ENCODE data around the gene NDE1. TPM values are rescaled to one million over a fixed set of nuclear protein-coding genes. Genes with fewer than 3 reads are reported as not detected.

The NDE1 gene
- total RNA-seq, 1 donor from 2014 or later: 31.4 TPM

- H3K36me3 ChIP-seq (ENCODE audit: insufficient read depth, low read length): peaks cover 12% of the 10 kb centered on the region
- TF ChIP-seq CTCF (IDR thresholded peaks at IDR 0.05; ENCODE audit: insufficient read depth, low read depth, low read length) (peak; percentile 72), EZH2 (IDR thresholded peaks at IDR 0.05; ENCODE audit: insufficient read depth, low read length) (no peak)
- H3K4me2 ChIP-seq (ENCODE audit: low read length): no peak overlapping the region
- no peaks in the 10 kb centered on the region for H3K27me3 ChIP-seq (ENCODE audit: insufficient read depth, low read length)
- H4K20me1 ChIP-seq (ENCODE audit: insufficient read depth, low read length): peaks cover 11% of the 10 kb centered on the region
- peaks cover 16% of the 10 kb centered on the region for H3K36me3 Mint-ChIP-seq (ENCODE audit: low read depth, unreplicated experiment)
- no peak overlapping the region for H3K27ac Mint-ChIP-seq (ENCODE audit: unreplicated experiment)
- no peak overlapping the region for H3K27ac ChIP-seq (ENCODE audit: low read depth, low read length)
- FAIRE-seq: no peak
- peaks cover 20% of the 10 kb centered on the region for H3K4me1 Mint-ChIP-seq (ENCODE audit: low read depth, unreplicated experiment)
- DNase-seq (ENCODE audit: low read depth): peak; percentile 32
- H3K79me2 ChIP-seq (ENCODE audit: insufficient read depth, low read length): no peaks in the 10 kb centered on the region
- H3K9ac ChIP-seq (ENCODE audit: low read length): no peak overlapping the region
- H3K4me3 Mint-ChIP-seq (ENCODE audit: unreplicated experiment): no peak overlapping the region
- H2AFZ ChIP-seq (ENCODE audit: low read depth, low read length): no peak overlapping the region
- H3K9me3 ChIP-seq (ENCODE audit: insufficient read depth, low read depth, low read length): no peaks in the 10 kb centered on the region
- no peaks in the 10 kb centered on the region for H3K27me3 Mint-ChIP-seq (ENCODE audit: low read depth, unreplicated experiment)
- H3K4me3 ChIP-seq (ENCODE audit: insufficient read depth, low read depth, low read length): no peak overlapping the region
- no peaks in the 10 kb centered on the region for H3K9me3 Mint-ChIP-seq (ENCODE audit: unreplicated experiment)
- peaks cover 24% of the 10 kb centered on the region for H3K4me1 ChIP-seq (ENCODE audit: insufficient read depth, low read length)
These were observed 54.5 kb downstream of the NDE1 start for GRCh38 chr16:15704545-15704987.

GRCh38 chr16:15705064-15705565 is 55.1 kb downstream of the NDE1 start:
- H3K4me2 ChIP-seq (ENCODE audit: low read length): no peak overlapping the region
- H3K4me3 ChIP-seq (ENCODE audit: insufficient read depth, low read depth, low read length): no peak overlapping the region
- H3K36me3 ChIP-seq (ENCODE audit: insufficient read depth, low read length): peaks cover 8% of the 10 kb centered on the region
- H3K27ac ChIP-seq (ENCODE audit: low read depth, low read length): no peak overlapping the region
- H2AFZ ChIP-seq (ENCODE audit: low read depth, low read length): no peak overlapping the region
- no peak overlapping the region for H3K4me3 Mint-ChIP-seq (ENCODE audit: unreplicated experiment)
- no peak for DNase-seq (ENCODE audit: low read depth)
- peaks cover 24% of the 10 kb centered on the region for H3K4me1 ChIP-seq (ENCODE audit: insufficient read depth, low read length)
- H3K27me3 Mint-ChIP-seq (ENCODE audit: low read depth, unreplicated experiment): no peaks in the 10 kb centered on the region
- no peaks in the 10 kb centered on the region for H3K79me2 ChIP-seq (ENCODE audit: insufficient read depth, low read length)
- H3K9ac ChIP-seq (ENCODE audit: low read length): no peak overlapping the region
- no peak for FAIRE-seq
- peaks cover 20% of the 10 kb centered on the region for H3K4me1 Mint-ChIP-seq (ENCODE audit: low read depth, unreplicated experiment)
- no peak overlapping the region for H3K27ac Mint-ChIP-seq (ENCODE audit: unreplicated experiment)
- no peaks in the 10 kb centered on the region for H3K27me3 ChIP-seq (ENCODE audit: insufficient read depth, low read length)
- no peaks in the 10 kb centered on the region for H3K9me3 Mint-ChIP-seq (ENCODE audit: unreplicated experiment)
- H4K20me1 ChIP-seq (ENCODE audit: insufficient read depth, low read length): peaks cover 11% of the 10 kb centered on the region
- H3K36me3 Mint-ChIP-seq (ENCODE audit: low read depth, unreplicated experiment): peaks cover 12% of the 10 kb centered on the region
- TF ChIP-seq CTCF (IDR thresholded peaks at IDR 0.05; ENCODE audit: insufficient read depth, low read depth, low read length) (no peak), EZH2 (IDR thresholded peaks at IDR 0.05; ENCODE audit: insufficient read depth, low read length) (no peak)
- H3K9me3 ChIP-seq (ENCODE audit: insufficient read depth, low read depth, low read length): no peaks in the 10 kb centered on the region

- peaks cover 19% of the 10 kb centered on the region for H3K4me1 Mint-ChIP-seq (ENCODE audit: low read depth, unreplicated experiment)
- no peak for FAIRE-seq
These were observed 57.3 kb downstream of the NDE1 start for GRCh38 chr16:15707332-15707731.

More at GRCh38 chr16:15707332-15707731, 57.3 kb downstream of the NDE1 start:
- Mint-ChIP-seq H3K36me3 (ENCODE audit: low read depth, unreplicated experiment) (peaks cover 14% of the 10 kb centered on the region), H3K27ac (ENCODE audit: unreplicated experiment) (no peak overlapping the region), H3K27me3 (ENCODE audit: low read depth, unreplicated experiment) (no peaks in the 10 kb centered on the region), H3K9me3 (ENCODE audit: unreplicated experiment) (no peaks in the 10 kb centered on the region), H3K4me3 (ENCODE audit: unreplicated experiment) (no peak overlapping the region)
- no peak overlapping the region for H3K4me3 ChIP-seq (ENCODE audit: insufficient read depth, low read depth, low read length)
- H3K27me3 ChIP-seq (ENCODE audit: insufficient read depth, low read length): no peaks in the 10 kb centered on the region
- no peak overlapping the region for H3K4me2 ChIP-seq (ENCODE audit: low read length)
- TF ChIP-seq CTCF (IDR thresholded peaks at IDR 0.05; ENCODE audit: insufficient read depth, low read depth, low read length) (no peak), EZH2 (IDR thresholded peaks at IDR 0.05; ENCODE audit: insufficient read depth, low read length) (no peak)
- no peaks in the 10 kb centered on the region for H3K9me3 ChIP-seq (ENCODE audit: insufficient read depth, low read depth, low read length)
- H3K36me3 ChIP-seq (ENCODE audit: insufficient read depth, low read length): peaks cover 3% of the 10 kb centered on the region
- peaks cover 11% of the 10 kb centered on the region for H4K20me1 ChIP-seq (ENCODE audit: insufficient read depth, low read length)
- H3K79me2 ChIP-seq (ENCODE audit: insufficient read depth, low read length): no peaks in the 10 kb centered on the region
- H3K27ac ChIP-seq (ENCODE audit: low read depth, low read length): no peak overlapping the region
- no peak overlapping the region for H3K9ac ChIP-seq (ENCODE audit: low read length)
- H3K4me1 ChIP-seq (ENCODE audit: insufficient read depth, low read length): peaks cover 22% of the 10 kb centered on the region
- no peak overlapping the region for H2AFZ ChIP-seq (ENCODE audit: low read depth, low read length)
- no peak for DNase-seq (ENCODE audit: low read depth)
